ENCODE measurements around the gene COL23A1. TPM values are rescaled to one million over a fixed set of nuclear protein-coding genes. Genes with fewer than 3 reads are reported as not detected.

The COL23A1 gene
- total and polyA plus RNA-seq, 2 experiments from 2014 or later, result 4.8 to 8.2 TPM

DNA sequence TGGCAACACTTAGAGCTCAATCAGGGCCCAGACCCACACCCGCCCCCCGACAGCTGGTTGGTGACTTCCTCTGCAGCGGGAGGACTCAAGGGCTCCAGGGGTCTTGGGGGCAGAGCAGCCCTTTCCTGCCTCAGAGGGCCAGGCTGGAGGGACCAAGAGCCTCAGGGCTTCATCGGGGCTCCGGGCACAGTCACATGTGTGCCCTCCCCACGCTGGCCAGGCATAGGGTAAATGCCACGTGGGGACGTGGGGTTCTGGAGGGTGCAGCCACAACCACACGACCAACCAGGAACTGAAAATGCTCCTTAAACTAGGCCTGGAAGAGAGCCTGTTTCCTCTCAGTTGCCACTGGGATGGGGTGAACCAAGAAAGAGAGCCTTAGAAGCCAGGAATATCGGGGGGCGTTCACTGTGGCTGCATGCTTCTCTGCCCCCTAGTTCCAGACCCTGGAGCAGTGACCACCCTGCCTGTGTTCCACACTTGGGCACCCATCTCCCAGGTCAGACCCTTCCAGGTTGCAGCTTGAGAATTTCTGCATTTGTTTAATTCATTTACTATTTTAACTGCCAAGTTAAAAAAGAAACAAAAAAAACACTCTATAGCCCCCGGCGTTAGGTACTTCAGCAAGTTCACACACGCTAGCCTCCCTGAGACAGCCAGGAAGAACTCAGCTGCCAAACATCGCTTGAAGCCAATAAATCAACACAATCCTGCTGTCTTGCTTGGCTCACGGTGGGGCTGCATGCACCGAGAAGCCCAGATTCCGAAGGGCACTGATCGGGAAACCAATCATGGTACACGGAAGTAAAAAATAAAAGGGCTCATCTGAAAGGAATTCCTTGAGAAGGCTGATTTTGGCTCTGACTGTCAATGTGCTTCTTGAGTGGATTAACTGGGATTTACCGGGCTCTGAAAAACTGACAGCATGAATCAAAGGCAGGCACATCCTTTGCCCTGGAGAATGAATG lies 301.5 kb downstream of the COL23A1 start:
- no peak overlapping the region for H3K27ac Mint-ChIP-seq
- no peak overlapping the region for H3K4me3 Mint-ChIP-seq
- no peak overlapping the region for H3K4me3 ChIP-seq
- no peaks in the 10 kb centered on the region for H3K79me2 ChIP-seq (replicated peaks; ENCODE audit: insufficient read depth)
- H3K4me2 ChIP-seq, result no peak overlapping the region
- no peaks in the 10 kb centered on the region for H3K27me3 ChIP-seq (ENCODE audit: insufficient read depth)
- no peaks in the 10 kb centered on the region; the same call in 2 of the 3 replicates for H3K36me3 Mint-ChIP-seq (ENCODE audit: low read depth)
- ATAC-seq (no peak), DNase-seq (ENCODE audit: low spot score) (no peak)
- no peak for TF ChIP-seq CREB1 (CRISPR knock-in tag; IDR thresholded peaks at IDR 0.05; ENCODE audit: low read depth)
- TF ChIP-seq EZH2 (IDR thresholded peaks at IDR 0.05; ENCODE audit: low read depth, unreplicated experiment), result no peak
- no peak for TF ChIP-seq ZNF462 (CRISPR knock-in tag; IDR thresholded peaks at IDR 0.05)
- no peak for TF ChIP-seq EZH2phosphoT487 (IDR thresholded peaks at IDR 0.05; ENCODE audit: unreplicated experiment)
- H3K27ac ChIP-seq (ENCODE audit: low read depth), result no peak overlapping the region
- no peaks in the 10 kb centered on the region for H3K4me1 ChIP-seq (ENCODE audit: insufficient read depth)
- peaks cover 7% of the 10 kb centered on the region for H3K27me3 Mint-ChIP-seq (ENCODE audit: insufficient read depth, low read depth, poor library complexity)
- no peaks in the 10 kb centered on the region for H4K20me1 ChIP-seq (replicated peaks; ENCODE audit: insufficient read depth)
- no peaks in the 10 kb centered on the region for H3F3A ChIP-seq (replicated peaks; ENCODE audit: low read depth)
- peaks cover 3% of the 10 kb centered on the region; the same call in 1 of the 3 replicates for H3K9me3 Mint-ChIP-seq
- H3K9me2 ChIP-seq (ENCODE audit: insufficient read depth), result no peaks in the 10 kb centered on the region
- no peaks in the 10 kb centered on the region for H3K36me3 ChIP-seq (ENCODE audit: insufficient read depth)
- H3K4me1 Mint-ChIP-seq, result peaks cover 3% of the 10 kb centered on the region
- no peak overlapping the region for H2AFZ ChIP-seq

DNA sequence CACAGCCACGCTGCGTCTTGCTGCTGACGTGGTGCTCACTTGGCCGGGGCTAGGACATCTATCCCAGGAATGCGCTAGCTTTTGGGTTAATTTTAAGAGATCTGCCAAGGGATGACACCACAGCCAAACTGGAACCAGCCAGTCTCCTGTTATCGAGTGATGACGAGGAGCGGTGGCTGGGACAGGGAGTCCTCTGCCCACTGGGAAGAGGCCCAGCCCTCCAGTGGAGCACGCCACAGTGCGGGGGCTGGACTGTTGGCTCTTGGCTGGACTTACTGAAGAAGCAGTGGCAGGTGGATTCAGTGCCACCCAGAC lies 302.4 kb downstream of the COL23A1 start:
- Mint-ChIP-seq H3K27ac (no peak overlapping the region; the same call in 1 of the 2 replicates), H3K4me3 (no peak overlapping the region), H3K9me3 (peaks cover 3% of the 10 kb centered on the region; the same call in 2 of the 3 replicates), H3K27me3 (ENCODE audit: insufficient read depth, low read depth, poor library complexity) (peaks cover 10% of the 10 kb centered on the region), H3K36me3 (ENCODE audit: low read depth) (no peaks in the 10 kb centered on the region; the same call in 2 of the 3 replicates), H3K4me1 (peaks cover 3% of the 10 kb centered on the region; the same call in 2 of the 3 replicates)
- Histone ChIP-seq H2AFZ (no peak overlapping the region), H3F3A (replicated peaks; ENCODE audit: low read depth) (no peaks in the 10 kb centered on the region), H3K27me3 (ENCODE audit: insufficient read depth) (no peaks in the 10 kb centered on the region), H3K36me3 (ENCODE audit: insufficient read depth) (no peaks in the 10 kb centered on the region), H3K79me2 (replicated peaks; ENCODE audit: insufficient read depth) (no peaks in the 10 kb centered on the region), H3K4me1 (ENCODE audit: insufficient read depth) (no peaks in the 10 kb centered on the region), H3K27ac (ENCODE audit: low read depth) (no peak overlapping the region), H3K4me2 (no peak overlapping the region), H3K9me2 (ENCODE audit: insufficient read depth) (no peaks in the 10 kb centered on the region), H3K4me3 (no peak overlapping the region), H4K20me1 (replicated peaks; ENCODE audit: insufficient read depth) (no peaks in the 10 kb centered on the region)
- no peak for DNase-seq (ENCODE audit: low spot score)
- ATAC-seq, result no peak
- TF ChIP-seq EZH2phosphoT487 (IDR thresholded peaks at IDR 0.05; ENCODE audit: unreplicated experiment) (no peak), ZNF114 (CRISPR knock-in tag; IDR thresholded peaks at IDR 0.05) (no peak), JUNB (IDR thresholded peaks at IDR 0.05; ENCODE audit: unreplicated experiment) (no peak), NANOG (IDR thresholded peaks at IDR 0.05; ENCODE audit: borderline replicate concordance) (no peak), EZH2 (IDR thresholded peaks at IDR 0.05; ENCODE audit: low read depth, unreplicated experiment) (no peak), CTCF (conservative IDR thresholded peaks at IDR 0.05; ENCODE audit: low read depth in 2 of 2) (no peak), POLR2AphosphoS5 (IDR thresholded peaks at IDR 0.05; ENCODE audit: low read depth) (no peak)
- TF ChIP-seq, protein P1, sequence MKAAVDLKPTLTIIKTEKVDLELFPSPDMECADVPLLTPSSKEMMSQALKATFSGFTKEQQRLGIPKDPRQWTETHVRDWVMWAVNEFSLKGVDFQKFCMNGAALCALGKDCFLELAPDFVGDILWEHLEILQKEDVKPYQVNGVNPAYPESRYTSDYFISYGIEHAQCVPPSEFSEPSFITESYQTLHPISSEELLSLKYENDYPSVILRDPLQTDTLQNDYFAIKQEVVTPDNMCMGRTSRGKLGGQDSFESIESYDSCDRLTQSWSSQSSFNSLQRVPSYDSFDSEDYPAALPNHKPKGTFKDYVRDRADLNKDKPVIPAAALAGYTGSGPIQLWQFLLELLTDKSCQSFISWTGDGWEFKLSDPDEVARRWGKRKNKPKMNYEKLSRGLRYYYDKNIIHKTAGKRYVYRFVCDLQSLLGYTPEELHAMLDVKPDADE (IDR thresholded peaks at IDR 0.05), result no peak

Measured in GM23338 (cell line).